ENCODE measurements around the gene SLC2A9.

DNA sequence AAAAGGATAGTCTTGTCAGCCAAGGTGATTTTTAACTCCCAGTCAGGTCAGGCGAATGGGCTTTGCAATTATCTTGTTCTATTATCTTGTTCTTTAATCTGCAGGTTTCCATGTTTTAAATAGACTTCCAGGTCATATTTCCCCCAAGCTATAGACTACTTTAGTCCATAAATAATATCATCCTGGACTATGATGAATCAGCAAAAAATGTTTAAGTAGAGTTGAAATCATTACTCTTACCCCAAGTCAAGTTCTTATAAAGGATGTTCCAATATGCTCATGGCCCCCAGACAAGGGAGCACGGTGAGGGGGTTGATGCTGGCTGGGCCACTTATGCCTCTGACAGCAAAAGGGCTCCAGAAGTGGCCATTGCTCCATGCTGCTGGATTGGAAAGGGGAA lies 75.1 kb downstream of the SLC2A9 start:
- TF ChIP-seq EZH2 (optimal IDR thresholded peaks at IDR 0.05; ENCODE audit: low read depth, low read length), result no peak
- no peak for TF ChIP-seq CTCF (IDR thresholded peaks at IDR 0.05; ENCODE audit: low read length)
- TF ChIP-seq EZH2phosphoT487 (IDR thresholded peaks at IDR 0.05; ENCODE audit: low read length), result no peak
